GM18502 (cell line): ENCODE data around the gene VAC14.
"Not testable (repeated sequence)": the region's sequence is repeated elsewhere in the genome, so short reads cannot be mapped to it uniquely, and the experiment has no call there.

Source experiments
- ATAC-seq: cut with Tn5 transposase; IDR thresholded peaks from one replicate; pipeline ENCODE4 v1.9.1; 2021; ENCODE audit warnings: mild to moderate bottlenecking; ENCODE audit not compliant: unreplicated experiment, poor library complexity

Gene VAC14

GRCh38 chr16:70670938-70671337, 130.0 kb downstream of the VAC14 start:
- ATAC-seq: not testable (repeated sequence)

GRCh38 chr16:70670175-70670574, 130.8 kb downstream of the VAC14 start:
- no peak for ATAC-seq

GRCh38 chr16:70665806-70666735, 134.9 kb downstream of the VAC14 start:
- ATAC-seq: no peak

GRCh38 chr16:70665113-70665694, 135.8 kb downstream of the VAC14 start:
- no peak for ATAC-seq

GRCh38 chr16:70664325-70665112, 136.4 kb downstream of the VAC14 start:
- ATAC-seq: no peak

GRCh38 chr16:70663524-70664324, 137.2 kb downstream of the VAC14 start:
- ATAC-seq: no peak

GRCh38 chr16:70662991-70663523, 137.9 kb downstream of the VAC14 start:
- ATAC-seq: no peak

GRCh38 chr16:70661918-70662641, 138.9 kb downstream of the VAC14 start:
- no peak for ATAC-seq

- ATAC-seq: no peak
Measured at GRCh38 chr16:70661534-70661917, 139.4 kb downstream of the VAC14 start.

GRCh38 chr16:70660672-70661350, 140.1 kb downstream of the VAC14 start:
- ATAC-seq: no peak

GRCh38 chr16:70659953-70660671, 140.8 kb downstream of the VAC14 start:
- ATAC-seq: no peak

GRCh38 chr16:70659546-70659945, 141.4 kb downstream of the VAC14 start:
- no peak for ATAC-seq

GRCh38 chr16:70658921-70659320, 142.0 kb downstream of the VAC14 start:
- ATAC-seq: no peak

GRCh38 chr16:70657956-70658355, 143.0 kb downstream of the VAC14 start:
- no peak for ATAC-seq

- no peak for ATAC-seq
Measured at GRCh38 chr16:70656712-70657263, 144.2 kb downstream of the VAC14 start.

- no peak for ATAC-seq
Measured at GRCh38 chr16:70656065-70656711, 144.8 kb downstream of the VAC14 start.
